WTC11 (cell line): ENCODE measurements around the gene SMIM3. TPM values are rescaled to one million over a fixed set of nuclear protein-coding genes. Genes with fewer than 3 reads are reported as not detected.

Experiments
- ATAC-seq: fragments of 200-7000 bp; cut with Tn5 transposase; 2 replicates; pipeline ENCODE4 v1.10.0; 2021; ENCODE audit warnings: mild to moderate bottlenecking, moderate library complexity
- CTCF ChIA-PET: fragments of 300-600 bp; sonication (Branson Sonifier 250); formaldehyde crosslinking; loops from one replicate; lab custom pipeline; 2021; ENCODE audit warnings: antibody characterized with exemption; lab: Charles Lee
- POLR2A ChIA-PET: fragments of 350-600 bp; sonication (Branson Sonifier 250); formaldehyde crosslinking; loops from one replicate; lab custom pipeline; 2021; ENCODE audit warnings: antibody characterized with exemption; lab: Charles Lee
- DNase-seq: peaks from one replicate; pipeline ENCODE4 v3.0.0; 2021; ENCODE audit warnings: low spot score
- H3K27ac Mint-ChIP-seq: 2 replicates; pipeline ENCODE4 v1.8.0; 2021; ENCODE audit warnings: mixed read lengths
- H3K27me3 Mint-ChIP-seq: 2 replicates; pipeline ENCODE4 v1.8.0; 2021; ENCODE audit warnings: low read depth, mild to moderate bottlenecking, moderate library complexity, mixed read lengths
- H3K36me3 Mint-ChIP-seq: 2 replicates; pipeline ENCODE4 v1.8.0; 2021; ENCODE audit warnings: mixed read lengths
- H3K4me1 Mint-ChIP-seq: 2 replicates; pipeline ENCODE4 v1.8.0; 2022; ENCODE audit warnings: mixed read lengths
- H3K4me3 Mint-ChIP-seq: 2 replicates; pipeline ENCODE4 v1.8.0; 2021; ENCODE audit warnings: mild to moderate bottlenecking, moderate library complexity, mixed read lengths
- H3K9me3 Mint-ChIP-seq: 2 replicates; pipeline ENCODE4 v1.8.0; 2021; ENCODE audit warnings: mixed read lengths
- ATF1 ChIP-seq: sonication (generic); formaldehyde crosslinking; IDR thresholded peaks from 2 replicates; pipeline ENCODE4 v1.8.1; 2023; ENCODE audit warnings: mild to moderate bottlenecking, moderate library complexity, missing genetic modification reagents
- CREB1 ChIP-seq: sonication (generic); formaldehyde crosslinking; IDR thresholded peaks from 2 replicates; pipeline ENCODE4 v1.8.0; 2023; ENCODE audit warnings: mild to moderate bottlenecking, missing genetic modification reagents
- ELF4 ChIP-seq: sonication (generic); formaldehyde crosslinking; IDR thresholded peaks from 2 replicates; pipeline ENCODE4 v1.8.1; 2022; ENCODE audit warnings: low read depth, mild to moderate bottlenecking, moderate library complexity, missing genetic modification reagents
- FOXK1 ChIP-seq: sonication (generic); formaldehyde crosslinking; IDR thresholded peaks from 2 replicates; pipeline ENCODE4 v1.8.0; 2022; ENCODE audit warnings: mild to moderate bottlenecking, moderate library complexity, missing genetic modification reagents
- HMGA2 ChIP-seq: fragments of 250-450 bp; sonication (Bioruptor Pico); IDR thresholded peaks from 2 replicates; pipeline ENCODE4 v1.4.0; 2021; ENCODE audit warnings: mild to moderate bottlenecking, moderate library complexity
- IRF1 ChIP-seq: sonication (generic); formaldehyde crosslinking; IDR thresholded peaks from 2 replicates; pipeline ENCODE4 v1.8.0; 2023; ENCODE audit warnings: missing genetic modification reagents
- MAX ChIP-seq: sonication (generic); formaldehyde crosslinking; IDR thresholded peaks from 2 replicates; pipeline ENCODE4 v1.8.0; 2022; ENCODE audit warnings: mild to moderate bottlenecking, missing genetic modification reagents
- MLX ChIP-seq: sonication (generic); formaldehyde crosslinking; IDR thresholded peaks from 2 replicates; pipeline ENCODE4 v1.8.1; 2023; ENCODE audit warnings: mild to moderate bottlenecking, missing genetic modification reagents, moderate library complexity
- NFYB ChIP-seq: sonication (generic); formaldehyde crosslinking; conservative IDR thresholded peaks from 2 replicates; pipeline ENCODE4 v1.8.0; 2022; ENCODE audit warnings: low read depth, missing genetic modification reagents
- NR1H2 ChIP-seq: sonication (generic); formaldehyde crosslinking; IDR thresholded peaks from 2 replicates; pipeline ENCODE4 v1.9.0; 2021; ENCODE audit warnings: mild to moderate bottlenecking, moderate library complexity, missing genetic modification reagents
- PRRX2 ChIP-seq: fragments of 250-450 bp; sonication (Bioruptor Pico); IDR thresholded peaks from 2 replicates; pipeline ENCODE4 v1.8.0; 2021; ENCODE audit warnings: mild to moderate bottlenecking
- RORB ChIP-seq: fragments of 250-450 bp; sonication (Bioruptor Pico); IDR thresholded peaks from 2 replicates; pipeline ENCODE4 v1.9.0; 2021; ENCODE audit warnings: mild to moderate bottlenecking
- SMAD4 ChIP-seq: sonication (generic); formaldehyde crosslinking; IDR thresholded peaks from 2 replicates; pipeline ENCODE4 v1.8.0; 2022; ENCODE audit warnings: mild to moderate bottlenecking, missing genetic modification reagents
- STAT6 ChIP-seq: sonication (generic); formaldehyde crosslinking; conservative IDR thresholded peaks from 2 replicates; pipeline ENCODE4 v1.8.1; 2023; ENCODE audit warnings: mild to moderate bottlenecking, low read depth, missing genetic modification reagents, moderate library complexity
- TEAD4 ChIP-seq: sonication (generic); formaldehyde crosslinking; IDR thresholded peaks from 2 replicates; pipeline ENCODE4 v1.8.0; 2022; ENCODE audit warnings: mild to moderate bottlenecking, missing genetic modification reagents
- TP53 ChIP-seq: sonication (generic); formaldehyde crosslinking; IDR thresholded peaks from 2 replicates; pipeline ENCODE4 v1.8.1; 2023; ENCODE audit warnings: mild to moderate bottlenecking, missing genetic modification reagents
- USF1 ChIP-seq: sonication (generic); formaldehyde crosslinking; IDR thresholded peaks from 2 replicates; pipeline ENCODE4 v1.8.0; 2022; ENCODE audit warnings: mild to moderate bottlenecking, missing genetic modification reagents
- ZNF138 ChIP-seq: sonication (generic); formaldehyde crosslinking; conservative IDR thresholded peaks from 2 replicates; pipeline ENCODE4 v1.8.1; 2022; ENCODE audit warnings: mild to moderate bottlenecking, moderate library complexity, missing genetic modification reagents
- ZNF317 ChIP-seq: sonication (generic); formaldehyde crosslinking; IDR thresholded peaks from 2 replicates; pipeline ENCODE4 v1.8.1; 2023; ENCODE audit warnings: low read depth, mild to moderate bottlenecking, moderate library complexity, missing genetic modification reagents, borderline replicate concordance
- ZNF396 ChIP-seq: fragments of 250-450 bp; sonication (Bioruptor Pico); IDR thresholded peaks from 2 replicates; pipeline ENCODE4 v1.8.0; 2021; ENCODE audit warnings: mild to moderate bottlenecking, moderate library complexity, borderline replicate concordance
- total RNA-seq: library from RNA; stranded (reverse); gene quantifications from 3 replicates; pipeline ENCODE4 v1.2.3, GENCODE V29; 2021
- TF ChIP-seq, protein P1 (sequence below): fragments of 250-450 bp; sonication (Bioruptor Pico); IDR thresholded peaks from 2 replicates; pipeline ENCODE4 v1.9.0; 2021; ENCODE audit warnings: mild to moderate bottlenecking
- TF ChIP-seq, protein P2 (sequence below): sonication (generic); formaldehyde crosslinking; IDR thresholded peaks from 2 replicates; pipeline ENCODE4 v1.8.1; 2023; ENCODE audit warnings: mild to moderate bottlenecking, moderate library complexity, missing genetic modification reagents
- TF ChIP-seq, protein P3 (sequence below): sonication (generic); formaldehyde crosslinking; conservative IDR thresholded peaks from 2 replicates; pipeline ENCODE4 v1.8.1; 2022; ENCODE audit warnings: mild to moderate bottlenecking, missing genetic modification reagents

Gene SMIM3
- total RNA-seq, 1 experiment from 2014 or later = 14.1 TPM

GRCh38 chr5:150804388-150804787 is 25.8 kb downstream of the SMIM3 start:
- H3K9me3 Mint-ChIP-seq = peaks cover 15% of the 10 kb centered on the region
- TF ChIP-seq ATF1 (CRISPR knock-in tag) (no peak), PRRX2 (CRISPR knock-in tag) (no peak), USF1 (CRISPR knock-in tag) (no peak), MAX (CRISPR knock-in tag) (no peak)
- no peaks in the 10 kb centered on the region for H3K4me1 Mint-ChIP-seq
- ChIA-PET POLR2A (no interaction called here), CTCF (interaction anchor here (0.6 to 1.2 kb wide), 5 partner anchors 144 to 494 kb away, joined by 3 to 4 read pairs (median 3); no protein-coding TSS in a partner anchor)
- H3K36me3 Mint-ChIP-seq = peaks cover 4% of the 10 kb centered on the region; the same call in 1 of the 2 replicates
- no peak for DNase-seq
- no peak for ATAC-seq
- no peak overlapping the region for H3K27ac Mint-ChIP-seq
- no peak overlapping the region for H3K4me3 Mint-ChIP-seq
- peaks cover 36% of the 10 kb centered on the region for H3K27me3 Mint-ChIP-seq

- Mint-ChIP-seq H3K27ac (no peak overlapping the region), H3K4me3 (no peak overlapping the region), H3K9me3 (peaks cover 18% of the 10 kb centered on the region), H3K27me3 (peaks cover 43% of the 10 kb centered on the region), H3K36me3 (peaks cover under 1% of the 10 kb centered on the region; the same call in 1 of the 2 replicates), H3K4me1 (peaks cover 9% of the 10 kb centered on the region)
- ChIA-PET POLR2A (no interaction called here), CTCF (no interaction called here)
- no peak for TF ChIP-seq SMAD4
- TF ChIP-seq TP53 = no peak
- TF ChIP-seq, protein P1, sequence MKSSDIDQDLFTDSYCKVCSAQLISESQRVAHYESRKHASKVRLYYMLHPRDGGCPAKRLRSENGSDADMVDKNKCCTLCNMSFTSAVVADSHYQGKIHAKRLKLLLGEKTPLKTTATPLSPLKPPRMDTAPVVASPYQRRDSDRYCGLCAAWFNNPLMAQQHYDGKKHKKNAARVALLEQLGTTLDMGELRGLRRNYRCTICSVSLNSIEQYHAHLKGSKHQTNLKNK (CRISPR knock-in tag) = no peak
- TF ChIP-seq, protein P2, sequence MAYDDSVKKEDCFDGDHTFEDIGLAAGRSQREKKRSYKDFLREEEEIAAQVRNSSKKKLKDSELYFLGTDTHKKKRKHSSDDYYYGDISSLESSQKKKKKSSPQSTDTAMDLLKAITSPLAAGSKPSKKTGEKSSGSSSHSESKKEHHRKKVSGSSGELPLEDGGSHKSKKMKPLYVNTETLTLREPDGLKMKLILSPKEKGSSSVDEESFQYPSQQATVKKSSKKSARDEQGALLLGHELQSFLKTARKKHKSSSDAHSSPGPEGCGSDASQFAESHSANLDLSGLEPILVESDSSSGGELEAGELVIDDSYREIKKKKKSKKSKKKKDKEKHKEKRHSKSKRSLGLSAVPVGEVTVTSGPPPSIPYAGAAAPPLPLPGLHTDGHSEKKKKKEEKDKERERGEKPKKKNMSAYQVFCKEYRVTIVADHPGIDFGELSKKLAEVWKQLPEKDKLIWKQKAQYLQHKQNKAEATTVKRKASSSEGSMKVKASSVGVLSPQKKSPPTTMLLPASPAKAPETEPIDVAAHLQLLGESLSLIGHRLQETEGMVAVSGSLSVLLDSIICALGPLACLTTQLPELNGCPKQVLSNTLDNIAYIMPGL (CRISPR knock-in tag) = no peak
- TF ChIP-seq, protein P3, sequence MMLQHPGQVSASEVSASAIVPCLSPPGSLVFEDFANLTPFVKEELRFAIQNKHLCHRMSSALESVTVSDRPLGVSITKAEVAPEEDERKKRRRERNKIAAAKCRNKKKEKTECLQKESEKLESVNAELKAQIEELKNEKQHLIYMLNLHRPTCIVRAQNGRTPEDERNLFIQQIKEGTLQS (CRISPR knock-in tag) = no peak
- TF ChIP-seq MLX (CRISPR knock-in tag) = no peak
- TF ChIP-seq STAT6 (CRISPR knock-in tag) = no peak
- no peak for TF ChIP-seq ZNF138
- TF ChIP-seq CREB1 = no peak
- TF ChIP-seq ZNF396 (CRISPR knock-in tag) = no peak
- ATAC-seq (no peak), DNase-seq (no peak)
Measured at GRCh38 chr5:150809363-150809762, 30.8 kb downstream of the SMIM3 start.

- DNase-seq (no peak), ATAC-seq (no peak)
- no peak overlapping the region for H3K4me3 Mint-ChIP-seq
- peaks cover 20% of the 10 kb centered on the region for H3K4me1 Mint-ChIP-seq
- H3K27me3 Mint-ChIP-seq = peaks cover 4% of the 10 kb centered on the region
- ChIA-PET POLR2A (no interaction called here), CTCF (no interaction called here)
- H3K36me3 Mint-ChIP-seq = no peaks in the 10 kb centered on the region
- no peak overlapping the region for H3K27ac Mint-ChIP-seq
- H3K9me3 Mint-ChIP-seq = peaks cover 28% of the 10 kb centered on the region
- TF ChIP-seq IRF1 (CRISPR knock-in tag) (no peak), HMGA2 (no peak), ZNF317 (no peak), FOXK1 (no peak), ATF1 (CRISPR knock-in tag) (no peak), TEAD4 (CRISPR knock-in tag) (no peak), RORB (no peak), ELF4 (CRISPR knock-in tag) (no peak), NFYB (CRISPR knock-in tag) (no peak), NR1H2 (CRISPR knock-in tag) (no peak), CREB1 (no peak)
- TF ChIP-seq, protein P2 (CRISPR knock-in tag) = no peak
Measured at GRCh38 chr5:150815010-150815409, 36.5 kb downstream of the SMIM3 start.
